ENCODE results near the gene BHLHA15. TPM values are rescaled to one million over a fixed set of nuclear protein-coding genes. Genes with fewer than 3 reads are reported as not detected.

Gene BHLHA15
- total and polyA plus RNA-seq, 2 donors, result not detected

GRCh38 chr7:98209166-98209920 lies 1.9 kb upstream of the BHLHA15 start:
- H3K4me1 ChIP-seq (ENCODE audit: insufficient read depth), result no peaks in the 10 kb centered on the region
- no peak overlapping the region for H3K4me3 ChIP-seq (ENCODE audit: low read depth, low read length)
- no peak for DNase-seq (ENCODE audit: extremely low spot score)
- no peak overlapping the region for H3K27ac ChIP-seq (ENCODE audit: low read depth)
- WGBS, result 93% methylated on average over 17 of the region's 17 CpGs
- peaks cover 8% of the 10 kb centered on the region for H3K36me3 ChIP-seq (ENCODE audit: insufficient read depth)

- 5% methylated on average over 48 of the region's 49 CpGs for WGBS
- Histone ChIP-seq H3K36me3 (ENCODE audit: insufficient read depth) (peaks cover 3% of the 10 kb centered on the region), H3K4me1 (ENCODE audit: insufficient read depth) (no peaks in the 10 kb centered on the region), H3K27ac (ENCODE audit: low read depth) (no peak overlapping the region), H3K4me3 (ENCODE audit: low read depth, low read length) (peak overlapping the region; percentile 36)
- no peak for DNase-seq (ENCODE audit: extremely low spot score)
Observed at GRCh38 chr7:98210513-98211220, 572 bp upstream of the BHLHA15 start.

DNA sequence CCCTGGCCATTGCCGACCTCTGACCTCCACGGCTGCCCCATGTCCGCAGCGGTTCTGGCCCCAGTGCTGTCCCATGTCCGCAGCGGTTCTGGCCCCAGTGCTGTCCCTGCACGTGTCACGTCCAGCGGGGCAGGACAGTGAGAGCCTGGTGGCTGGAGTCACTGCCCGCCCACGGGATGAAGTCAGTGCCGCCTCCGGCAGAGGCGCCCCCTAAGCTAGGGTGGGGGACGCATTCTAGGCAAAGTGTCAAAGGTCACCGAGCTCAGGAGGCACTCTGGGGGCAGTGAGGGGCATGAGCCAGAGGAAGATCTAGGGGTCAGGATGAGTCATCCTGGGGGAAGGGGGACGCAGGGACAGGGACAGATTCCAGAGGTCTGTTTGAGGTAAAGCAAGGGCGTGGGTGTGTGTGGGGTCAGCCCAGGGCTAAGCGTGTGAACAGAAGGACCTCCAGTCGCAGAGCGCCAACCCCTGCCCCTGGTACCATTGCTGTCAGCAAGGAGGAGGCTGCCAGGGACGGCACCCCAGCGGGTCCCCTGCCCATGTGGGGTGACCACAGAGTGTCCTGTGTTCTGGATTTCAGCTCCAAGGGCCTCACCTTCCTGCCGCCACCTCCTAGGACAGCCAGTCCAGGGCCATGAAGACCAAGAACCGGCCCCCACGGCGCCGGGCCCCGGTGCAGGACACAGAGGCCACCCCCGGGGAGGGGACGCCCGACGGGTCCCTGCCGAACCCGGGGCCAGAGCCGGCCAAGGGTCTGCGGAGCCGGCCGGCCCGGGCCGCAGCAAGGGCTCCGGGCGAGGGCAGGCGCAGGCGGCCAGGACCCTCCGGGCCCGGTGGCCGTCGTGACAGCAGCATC lies 665 bp downstream of the BHLHA15 start:
- WGBS, result 84% methylated on average over 49 of the region's 49 CpGs
- H3K4me3 ChIP-seq (ENCODE audit: low read depth, low read length), result peak overlapping the region; percentile 36
- H3K27ac ChIP-seq (ENCODE audit: low read depth), result no peak overlapping the region
- H3K4me1 ChIP-seq (ENCODE audit: insufficient read depth), result no peaks in the 10 kb centered on the region
- H3K36me3 ChIP-seq (ENCODE audit: insufficient read depth), result peaks cover 2% of the 10 kb centered on the region
- DNase-seq (ENCODE audit: extremely low spot score), result no peak

- 91% methylated on average over 30 of the region's 30 CpGs for WGBS
- no peak for DNase-seq (ENCODE audit: extremely low spot score)
- H3K27ac ChIP-seq (ENCODE audit: low read depth), result no peak overlapping the region
- H3K36me3 ChIP-seq (ENCODE audit: insufficient read depth), result peaks cover under 1% of the 10 kb centered on the region
- H3K4me3 ChIP-seq (ENCODE audit: low read depth, low read length), result no peak overlapping the region
- no peaks in the 10 kb centered on the region for H3K4me1 ChIP-seq (ENCODE audit: insufficient read depth)
Observed at GRCh38 chr7:98212532-98213041, 1.3 kb downstream of the BHLHA15 start.

DNA sequence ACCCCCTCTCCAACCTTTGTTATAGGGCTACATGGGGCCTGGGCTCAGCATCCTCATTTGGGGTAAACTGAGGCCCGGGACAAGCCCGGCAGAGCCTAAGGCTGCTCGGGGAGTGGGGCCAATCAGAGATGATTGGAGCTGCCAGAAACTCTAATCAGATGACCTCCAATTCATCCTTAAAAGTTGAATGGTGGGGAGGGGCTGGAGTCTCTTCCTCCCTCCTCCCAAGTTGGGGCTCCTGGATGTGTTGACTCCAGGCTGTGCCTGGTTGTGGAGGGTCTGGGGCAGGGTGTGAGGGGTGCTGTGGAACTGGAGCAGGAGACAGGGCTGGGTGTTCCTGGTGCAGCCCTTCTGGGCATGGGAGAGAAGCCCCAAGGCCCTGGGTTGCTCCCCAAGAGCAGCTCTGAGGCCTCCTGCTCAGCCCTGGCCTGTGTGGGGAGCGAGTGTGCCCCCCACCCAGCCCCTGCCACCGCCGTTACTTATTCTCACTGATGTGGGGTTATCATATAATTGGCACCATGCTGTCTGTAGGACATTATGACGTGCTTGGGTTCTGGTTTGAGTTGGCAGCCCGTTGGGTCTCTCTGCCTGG lies 2.2 kb downstream of the BHLHA15 start:
- no peaks in the 10 kb centered on the region for H3K36me3 ChIP-seq (ENCODE audit: insufficient read depth)
- H3K4me3 ChIP-seq (ENCODE audit: low read depth, low read length), result no peak overlapping the region
- no peaks in the 10 kb centered on the region for H3K4me1 ChIP-seq (ENCODE audit: insufficient read depth)
- no peak overlapping the region for H3K27ac ChIP-seq (ENCODE audit: low read depth)
- no peak for DNase-seq (ENCODE audit: extremely low spot score)
- 86% methylated on average over 8 of the region's 8 CpGs for WGBS

GRCh38 chr7:98213888-98214810 lies 2.9 kb downstream of the BHLHA15 start:
- Histone ChIP-seq H3K4me1 (ENCODE audit: insufficient read depth) (no peaks in the 10 kb centered on the region), H3K27ac (ENCODE audit: low read depth) (no peak overlapping the region), H3K36me3 (ENCODE audit: insufficient read depth) (no peaks in the 10 kb centered on the region), H3K4me3 (ENCODE audit: low read depth, low read length) (no peak overlapping the region)
- no peak for DNase-seq (ENCODE audit: extremely low spot score)
- WGBS, result 87% methylated on average over 25 of the region's 25 CpGs

GRCh38 chr7:98214811-98215321 lies 3.6 kb downstream of the BHLHA15 start:
- no peak for DNase-seq (ENCODE audit: extremely low spot score)
- Histone ChIP-seq H3K4me1 (ENCODE audit: insufficient read depth) (no peaks in the 10 kb centered on the region), H3K4me3 (ENCODE audit: low read depth, low read length) (no peak overlapping the region), H3K36me3 (ENCODE audit: insufficient read depth) (no peaks in the 10 kb centered on the region), H3K27ac (ENCODE audit: low read depth) (no peak overlapping the region)
- 94% methylated on average over 27 of the region's 27 CpGs for WGBS

GRCh38 chr7:98215561-98216495 lies 4.6 kb downstream of the BHLHA15 start:
- 88% methylated on average over 32 of the region's 32 CpGs for WGBS
- Histone ChIP-seq H3K4me1 (ENCODE audit: insufficient read depth) (no peaks in the 10 kb centered on the region), H3K4me3 (ENCODE audit: low read depth, low read length) (no peak overlapping the region), H3K27ac (ENCODE audit: low read depth) (no peak overlapping the region), H3K36me3 (ENCODE audit: insufficient read depth) (no peaks in the 10 kb centered on the region)
- no peak for DNase-seq (ENCODE audit: extremely low spot score)

DNA sequence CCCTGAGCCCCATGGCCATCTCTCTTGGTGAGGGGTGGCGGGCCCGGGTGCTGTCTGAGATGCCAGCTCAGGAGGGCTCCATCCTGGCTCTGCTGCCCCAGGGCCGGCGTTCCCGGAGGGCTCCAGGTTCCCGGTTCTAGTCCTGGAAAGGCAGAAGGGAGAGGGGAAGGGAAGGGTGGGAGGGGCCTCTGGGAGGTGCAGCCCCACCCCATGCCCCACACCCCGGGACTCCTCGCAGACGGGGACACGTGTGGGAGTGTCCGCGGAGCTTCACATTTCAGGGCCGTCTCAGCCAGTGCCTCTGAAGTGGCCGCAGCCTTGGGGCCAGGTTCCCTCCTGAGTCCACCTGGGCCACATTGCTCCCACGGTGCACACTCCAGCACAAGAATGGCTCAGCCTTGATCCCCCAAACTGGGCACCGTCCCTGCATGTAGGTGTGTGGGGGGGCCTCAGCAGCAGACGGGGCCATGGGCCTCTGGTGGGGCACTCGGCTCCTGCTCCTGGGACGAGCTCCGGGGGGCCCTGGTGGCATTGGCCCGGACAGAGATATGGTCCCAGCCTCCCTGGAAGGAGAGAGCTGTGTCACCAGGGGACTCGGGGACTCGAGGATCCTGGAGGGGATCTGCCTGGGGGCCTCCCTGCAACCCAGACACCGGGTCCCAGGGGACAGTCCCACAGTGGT lies 5.8 kb downstream of the BHLHA15 start:
- Histone ChIP-seq H3K4me1 (ENCODE audit: insufficient read depth) (no peaks in the 10 kb centered on the region), H3K27ac (ENCODE audit: low read depth) (no peak overlapping the region), H3K36me3 (ENCODE audit: insufficient read depth) (peaks cover 5% of the 10 kb centered on the region), H3K4me3 (ENCODE audit: low read depth, low read length) (no peak overlapping the region)
- 87% methylated on average over 24 of the region's 24 CpGs for WGBS
- DNase-seq (ENCODE audit: extremely low spot score), result no peak

GRCh38 chr7:98217623-98218582 lies 6.7 kb downstream of the BHLHA15 start:
- WGBS, result 79% methylated on average over 41 of the region's 41 CpGs
- Histone ChIP-seq H3K27ac (ENCODE audit: low read depth) (no peak overlapping the region), H3K4me1 (ENCODE audit: insufficient read depth) (no peaks in the 10 kb centered on the region), H3K36me3 (ENCODE audit: insufficient read depth) (peaks cover 6% of the 10 kb centered on the region), H3K4me3 (ENCODE audit: low read depth, low read length) (no peak overlapping the region)
- DNase-seq (ENCODE audit: extremely low spot score), result no peak
